Measurements from ENCODE around the gene SNX30.

Gene SNX30

DNA sequence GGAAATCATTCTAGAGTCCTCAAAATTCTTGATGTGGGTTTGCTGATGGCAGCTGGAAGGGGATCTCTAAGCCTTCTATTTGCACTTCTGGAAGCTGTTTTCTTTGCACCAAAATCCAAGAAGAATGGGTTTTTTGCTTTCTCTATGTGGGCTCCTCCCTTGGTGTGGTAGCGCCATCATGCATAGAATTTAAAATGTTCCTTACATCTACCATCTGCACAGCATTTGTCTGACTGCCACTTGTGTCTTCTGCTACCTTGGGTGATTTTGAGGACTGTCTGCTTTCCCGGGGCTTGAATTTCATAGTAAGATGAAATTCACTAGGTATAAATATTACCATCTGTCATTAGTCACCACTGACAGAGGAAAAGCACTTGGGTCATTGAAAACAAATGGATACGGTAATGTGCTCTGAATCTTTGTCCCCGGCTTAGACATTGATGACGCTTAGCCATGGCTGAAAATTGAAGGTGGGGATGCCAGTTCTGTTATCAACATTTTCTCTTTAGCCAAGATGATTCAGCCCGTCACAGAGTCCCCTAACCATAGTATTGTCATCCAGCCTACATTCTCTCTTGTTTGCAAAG lies 30.0 kb downstream of the SNX30 start:
- no peak for TF ChIP-seq POLR2A (IDR thresholded peaks at IDR 0.05; ENCODE audit: extremely low read depth, insufficient read length)
- TF ChIP-seq MYC (IDR thresholded peaks at IDR 0.05; ENCODE audit: low read depth, low read length): no peak
- no peak overlapping the region for H3K4me3 ChIP-seq (ENCODE audit: low read depth, low read length)
- no peak for DNase-seq (ENCODE audit: low read depth)

DNA sequence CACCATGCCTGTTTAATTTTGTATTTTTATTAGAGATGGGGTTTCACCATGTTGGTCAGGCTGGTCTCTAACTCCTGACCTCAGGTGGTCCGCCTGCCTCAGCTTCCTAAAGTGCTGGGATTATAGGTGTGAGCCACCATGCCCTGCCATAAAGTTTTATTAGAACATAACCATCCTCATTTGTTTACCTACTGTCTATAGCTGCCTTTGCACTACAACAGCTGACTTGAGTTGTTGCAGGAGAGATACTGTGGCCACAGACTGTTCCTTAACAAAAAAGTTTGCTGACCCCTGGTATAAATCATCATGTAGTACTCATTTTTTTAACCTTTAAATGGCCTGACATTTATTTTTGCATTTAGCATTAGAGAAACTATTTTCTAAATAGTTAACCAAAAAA lies 31.7 kb downstream of the SNX30 start:
- TF ChIP-seq POLR2A (IDR thresholded peaks at IDR 0.05; ENCODE audit: extremely low read depth, insufficient read length) (no peak), MYC (IDR thresholded peaks at IDR 0.05; ENCODE audit: low read depth, low read length) (no peak)
- TF ChIP-seq, protein P1, sequence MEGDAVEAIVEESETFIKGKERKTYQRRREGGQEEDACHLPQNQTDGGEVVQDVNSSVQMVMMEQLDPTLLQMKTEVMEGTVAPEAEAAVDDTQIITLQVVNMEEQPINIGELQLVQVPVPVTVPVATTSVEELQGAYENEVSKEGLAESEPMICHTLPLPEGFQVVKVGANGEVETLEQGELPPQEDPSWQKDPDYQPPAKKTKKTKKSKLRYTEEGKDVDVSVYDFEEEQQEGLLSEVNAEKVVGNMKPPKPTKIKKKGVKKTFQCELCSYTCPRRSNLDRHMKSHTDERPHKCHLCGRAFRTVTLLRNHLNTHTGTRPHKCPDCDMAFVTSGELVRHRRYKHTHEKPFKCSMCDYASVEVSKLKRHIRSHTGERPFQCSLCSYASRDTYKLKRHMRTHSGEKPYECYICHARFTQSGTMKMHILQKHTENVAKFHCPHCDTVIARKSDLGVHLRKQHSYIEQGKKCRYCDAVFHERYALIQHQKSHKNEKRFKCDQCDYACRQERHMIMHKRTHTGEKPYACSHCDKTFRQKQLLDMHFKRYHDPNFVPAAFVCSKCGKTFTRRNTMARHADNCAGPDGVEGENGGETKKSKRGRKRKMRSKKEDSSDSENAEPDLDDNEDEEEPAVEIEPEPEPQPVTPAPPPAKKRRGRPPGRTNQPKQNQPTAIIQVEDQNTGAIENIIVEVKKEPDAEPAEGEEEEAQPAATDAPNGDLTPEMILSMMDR (IDR thresholded peaks at IDR 0.05; ENCODE audit: low read depth, low read length): no peak
- TF ChIP-seq, protein P2, sequence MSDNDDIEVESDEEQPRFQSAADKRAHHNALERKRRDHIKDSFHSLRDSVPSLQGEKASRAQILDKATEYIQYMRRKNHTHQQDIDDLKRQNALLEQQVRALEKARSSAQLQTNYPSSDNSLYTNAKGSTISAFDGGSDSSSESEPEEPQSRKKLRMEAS (IDR thresholded peaks at IDR 0.05; ENCODE audit: low read depth, low read length): no peak
- H3K4me3 ChIP-seq (ENCODE audit: low read depth, low read length): no peak overlapping the region
- DNase-seq (ENCODE audit: low read depth): no peak

DNA sequence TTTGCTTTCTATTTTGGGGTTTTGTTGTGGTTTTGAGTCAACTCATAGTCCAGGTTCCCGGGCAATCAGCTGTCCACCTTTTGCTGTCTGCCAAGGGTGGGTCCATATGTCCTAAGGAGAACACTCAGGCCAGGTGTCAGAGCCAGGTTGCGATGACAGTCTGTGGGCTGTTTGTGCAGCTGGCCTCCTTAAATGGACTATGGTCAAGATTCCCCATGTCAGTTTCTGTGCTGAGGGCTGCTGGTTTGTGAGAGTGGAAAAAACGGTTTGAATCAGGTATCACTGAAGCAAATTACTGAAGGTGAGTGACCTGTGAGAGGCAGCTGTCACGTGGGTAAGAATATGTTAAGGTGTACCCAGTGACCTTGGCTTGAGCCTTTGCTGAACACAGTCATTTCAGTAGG lies 33.0 kb downstream of the SNX30 start:
- no peak for DNase-seq (ENCODE audit: low read depth)
- no peak overlapping the region for H3K4me3 ChIP-seq (ENCODE audit: low read depth, low read length)
- TF ChIP-seq POLR2A (IDR thresholded peaks at IDR 0.05; ENCODE audit: extremely low read depth, insufficient read length) (no peak), MYC (IDR thresholded peaks at IDR 0.05; ENCODE audit: low read depth, low read length) (no peak)
- TF ChIP-seq, protein P2 (IDR thresholded peaks at IDR 0.05; ENCODE audit: low read depth, low read length): no peak
- TF ChIP-seq, protein P1 (IDR thresholded peaks at IDR 0.05; ENCODE audit: low read depth, low read length): no peak

DNA sequence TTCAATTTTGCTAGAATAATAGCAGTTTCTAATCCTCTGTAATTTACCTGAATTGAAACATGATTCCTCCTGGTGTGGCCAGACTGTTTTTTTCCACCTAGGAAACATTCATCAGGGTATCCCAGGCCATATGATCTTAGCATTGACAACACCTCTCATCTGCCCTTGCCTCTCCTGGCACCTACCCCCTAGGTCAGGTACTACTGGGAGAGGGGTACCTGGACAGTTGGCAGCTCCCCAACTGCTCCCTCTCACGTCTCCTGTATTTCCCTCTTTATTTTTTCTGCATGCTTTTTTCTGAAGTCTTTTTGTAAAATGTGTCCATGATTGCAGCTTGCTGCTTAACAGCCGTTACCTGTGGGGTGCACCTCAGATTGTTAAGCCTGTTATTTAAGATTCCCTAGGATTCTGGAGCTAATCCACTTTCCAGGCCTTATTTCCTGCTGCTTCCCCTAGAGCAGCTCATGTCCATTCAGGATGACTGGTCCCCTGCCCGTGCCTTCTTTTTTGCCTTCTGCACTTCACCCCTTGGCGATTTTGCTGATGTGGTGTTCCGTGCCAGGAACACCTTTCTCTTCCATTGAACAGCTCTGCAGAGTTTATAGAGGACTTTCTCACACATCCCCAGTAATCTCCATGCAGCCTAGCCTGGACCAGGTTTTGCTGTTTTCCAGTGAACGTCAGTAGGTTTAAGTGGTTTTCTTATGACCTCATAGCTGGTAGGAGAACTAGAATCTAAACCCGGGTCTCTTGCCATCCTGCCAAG lies 33.6 kb downstream of the SNX30 start:
- no peak for DNase-seq (ENCODE audit: low read depth)
- TF ChIP-seq, protein P2 (IDR thresholded peaks at IDR 0.05; ENCODE audit: low read depth, low read length): no peak
- TF ChIP-seq MYC (IDR thresholded peaks at IDR 0.05; ENCODE audit: low read depth, low read length): no peak
- no peak for TF ChIP-seq POLR2A (IDR thresholded peaks at IDR 0.05; ENCODE audit: extremely low read depth, insufficient read length)
- TF ChIP-seq, protein P1 (IDR thresholded peaks at IDR 0.05; ENCODE audit: low read depth, low read length): no peak
- H3K4me3 ChIP-seq (ENCODE audit: low read depth, low read length): no peak overlapping the region

DNA sequence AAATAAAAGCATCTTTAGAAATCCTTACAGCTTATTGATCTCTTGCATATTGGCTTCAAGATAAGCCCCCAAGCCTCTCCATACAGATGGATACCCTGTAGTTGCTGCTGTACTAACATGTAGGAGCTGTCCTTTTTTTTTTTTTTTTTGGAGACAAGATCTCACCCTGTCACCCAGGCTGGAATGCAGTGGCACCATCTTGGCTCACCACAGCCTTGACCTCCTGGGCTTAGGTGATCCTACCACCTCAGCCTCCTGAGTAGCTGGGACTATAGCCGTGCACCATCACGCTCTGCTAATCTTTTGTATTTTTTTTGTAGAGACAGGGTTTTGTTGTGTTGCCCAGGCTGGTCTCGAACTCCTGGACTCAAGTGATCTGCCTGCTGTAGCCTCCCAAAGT lies 35.4 kb downstream of the SNX30 start:
- no peak for DNase-seq (ENCODE audit: low read depth)
- TF ChIP-seq, protein P1 (IDR thresholded peaks at IDR 0.05; ENCODE audit: low read depth, low read length): no peak
- TF ChIP-seq, protein P2 (IDR thresholded peaks at IDR 0.05; ENCODE audit: low read depth, low read length): no peak
- TF ChIP-seq MYC (IDR thresholded peaks at IDR 0.05; ENCODE audit: low read depth, low read length): no peak
- TF ChIP-seq POLR2A (IDR thresholded peaks at IDR 0.05; ENCODE audit: extremely low read depth, insufficient read length): no peak
- H3K4me3 ChIP-seq (ENCODE audit: low read depth, low read length): no peak overlapping the region

DNA sequence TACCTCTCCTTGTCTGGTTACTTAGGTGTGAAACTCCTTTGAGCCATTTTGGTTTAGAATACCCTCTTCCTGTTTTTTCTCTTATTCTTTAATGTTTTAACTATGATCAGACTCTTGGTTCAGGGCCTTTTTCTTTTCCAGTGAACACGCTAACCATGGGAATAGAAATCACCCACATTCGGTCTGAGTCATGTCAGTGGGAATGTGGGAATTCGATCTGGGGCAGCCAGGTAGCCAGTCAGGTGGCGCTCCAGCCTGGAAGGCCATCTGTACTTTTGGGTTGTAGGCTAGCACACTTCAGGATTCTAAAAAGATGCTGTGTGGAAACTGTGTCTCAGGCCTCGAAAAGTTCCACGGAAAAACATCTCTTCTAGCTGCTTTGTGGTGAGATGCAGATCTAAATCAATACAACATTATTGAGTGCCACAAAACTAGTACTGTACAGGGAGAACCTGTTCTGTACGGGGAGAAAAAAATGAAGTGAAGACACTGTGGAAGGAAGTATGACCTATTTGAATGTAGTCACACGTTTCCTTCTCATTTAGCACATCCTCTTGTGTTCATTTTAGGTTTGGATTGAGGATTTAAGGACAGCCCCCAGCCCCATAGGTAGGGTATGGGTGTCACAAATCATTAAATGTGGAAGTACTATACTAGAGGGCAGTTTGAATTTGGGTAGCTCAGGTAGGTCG lies 36.4 kb downstream of the SNX30 start:
- DNase-seq (ENCODE audit: low read depth): no peak
- TF ChIP-seq MYC (IDR thresholded peaks at IDR 0.05; ENCODE audit: low read depth, low read length) (no peak), POLR2A (IDR thresholded peaks at IDR 0.05; ENCODE audit: extremely low read depth, insufficient read length) (no peak)
- TF ChIP-seq, protein P2 (IDR thresholded peaks at IDR 0.05; ENCODE audit: low read depth, low read length): no peak
- TF ChIP-seq, protein P1 (IDR thresholded peaks at IDR 0.05; ENCODE audit: low read depth, low read length): no peak
- H3K4me3 ChIP-seq (ENCODE audit: low read depth, low read length): no peak overlapping the region

Measured in NB4 (cell line).